ENCODE results near the gene APBA3.

APBA3 gene

DNA sequence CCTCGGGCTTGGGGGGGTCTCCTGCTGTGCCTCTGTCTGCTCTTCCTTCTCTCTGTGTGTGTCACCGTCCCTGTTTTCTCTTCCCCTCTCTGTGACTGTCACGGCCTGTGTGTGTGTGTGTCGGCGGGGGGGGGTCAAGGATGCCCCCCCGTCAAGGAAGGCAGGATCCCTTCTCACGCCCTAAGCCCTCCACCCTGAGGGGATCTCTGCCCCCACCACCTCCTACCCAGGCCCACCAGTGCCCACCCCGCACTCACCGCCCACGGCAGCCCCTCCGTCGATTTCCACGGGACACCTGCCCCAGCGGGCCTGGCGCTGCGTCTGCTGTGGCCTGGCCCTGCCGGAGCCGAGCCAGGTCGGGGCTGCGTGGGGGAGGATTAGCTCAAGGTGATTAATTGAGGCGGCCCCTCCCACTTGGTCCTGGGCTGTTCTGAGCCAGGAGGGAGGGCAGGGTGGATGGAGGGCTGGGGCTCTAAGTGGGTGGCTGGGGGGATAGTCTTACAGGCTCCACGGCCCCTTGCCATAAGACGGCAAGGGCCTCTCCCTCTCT is 10.5 kb upstream of the APBA3 start, which contains the start of gene RAX2:
Gene RAX2 (minus strand): TSS at position 323 of the 550 bp plus-strand sequence. CDS start 486 bp downstream, outside the sequence.
- DNase-seq (ENCODE audit: low read depth in 2 of 2), result no peak
- TF ChIP-seq, protein P1, sequence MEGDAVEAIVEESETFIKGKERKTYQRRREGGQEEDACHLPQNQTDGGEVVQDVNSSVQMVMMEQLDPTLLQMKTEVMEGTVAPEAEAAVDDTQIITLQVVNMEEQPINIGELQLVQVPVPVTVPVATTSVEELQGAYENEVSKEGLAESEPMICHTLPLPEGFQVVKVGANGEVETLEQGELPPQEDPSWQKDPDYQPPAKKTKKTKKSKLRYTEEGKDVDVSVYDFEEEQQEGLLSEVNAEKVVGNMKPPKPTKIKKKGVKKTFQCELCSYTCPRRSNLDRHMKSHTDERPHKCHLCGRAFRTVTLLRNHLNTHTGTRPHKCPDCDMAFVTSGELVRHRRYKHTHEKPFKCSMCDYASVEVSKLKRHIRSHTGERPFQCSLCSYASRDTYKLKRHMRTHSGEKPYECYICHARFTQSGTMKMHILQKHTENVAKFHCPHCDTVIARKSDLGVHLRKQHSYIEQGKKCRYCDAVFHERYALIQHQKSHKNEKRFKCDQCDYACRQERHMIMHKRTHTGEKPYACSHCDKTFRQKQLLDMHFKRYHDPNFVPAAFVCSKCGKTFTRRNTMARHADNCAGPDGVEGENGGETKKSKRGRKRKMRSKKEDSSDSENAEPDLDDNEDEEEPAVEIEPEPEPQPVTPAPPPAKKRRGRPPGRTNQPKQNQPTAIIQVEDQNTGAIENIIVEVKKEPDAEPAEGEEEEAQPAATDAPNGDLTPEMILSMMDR (IDR thresholded peaks at IDR 0.05; ENCODE audit: low read depth, low read length), result no peak

DNA sequence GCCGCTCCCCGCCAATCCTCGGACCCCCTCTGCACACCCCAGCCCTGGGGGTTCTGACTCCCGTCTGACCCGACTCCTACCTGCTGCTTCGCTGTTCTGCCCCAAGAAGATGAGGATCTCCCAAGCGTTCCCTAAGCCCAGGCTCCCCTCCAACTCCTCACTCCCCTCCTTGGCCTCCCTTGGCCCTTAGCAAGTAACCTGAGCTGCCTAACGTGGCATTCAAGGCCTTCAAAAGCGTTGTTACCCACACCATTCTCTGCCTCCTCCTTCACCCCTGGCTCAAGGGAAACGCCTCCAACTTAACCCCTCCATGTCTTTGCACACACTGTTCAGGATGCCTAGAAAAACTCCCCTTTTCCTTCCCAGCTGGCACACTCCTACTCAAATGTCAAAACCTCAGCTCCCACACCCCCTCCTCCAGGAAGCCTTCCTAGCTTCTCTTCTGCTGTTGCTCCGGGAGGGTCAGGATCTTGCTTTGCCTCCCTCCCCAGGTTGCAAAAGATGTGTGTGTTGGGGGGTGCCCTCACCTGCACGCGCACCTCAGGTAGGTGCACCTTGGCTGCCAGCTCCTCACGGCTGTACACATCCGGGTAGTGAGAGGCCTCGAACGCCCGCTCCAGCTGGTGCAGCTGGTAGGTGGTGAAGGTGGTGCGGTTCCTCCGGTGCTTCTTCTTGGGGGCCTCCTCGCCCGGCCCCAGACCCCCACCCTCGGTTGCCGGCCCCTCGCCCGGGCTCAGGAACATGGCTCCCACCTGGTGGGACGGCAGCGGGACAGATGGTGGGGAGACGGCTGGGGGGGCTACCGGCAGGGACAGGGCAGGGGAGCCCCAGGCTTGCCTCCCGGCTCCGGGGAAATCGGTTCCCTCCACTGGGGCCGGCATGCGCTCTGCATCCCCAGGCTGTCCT is 9.8 kb upstream of the APBA3 start:
- TF ChIP-seq, protein P1 (IDR thresholded peaks at IDR 0.05; ENCODE audit: low read depth, low read length), result no peak
- H3K4me3 ChIP-seq (replicated peaks in 1 of 2; ENCODE audit: low read depth in 2 of 2, low read length in 2 of 2), result no peak overlapping the region
- no peak for DNase-seq (ENCODE audit: low read depth in 2 of 2)

More for the DNA sequence above, 10.5 kb upstream of the APBA3 start, which contains the start of gene RAX2:
- H3K4me3 ChIP-seq (replicated peaks in 1 of 2; ENCODE audit: low read depth in 2 of 2, low read length in 2 of 2), result no peak within 1 kb of the TSS

DNA sequence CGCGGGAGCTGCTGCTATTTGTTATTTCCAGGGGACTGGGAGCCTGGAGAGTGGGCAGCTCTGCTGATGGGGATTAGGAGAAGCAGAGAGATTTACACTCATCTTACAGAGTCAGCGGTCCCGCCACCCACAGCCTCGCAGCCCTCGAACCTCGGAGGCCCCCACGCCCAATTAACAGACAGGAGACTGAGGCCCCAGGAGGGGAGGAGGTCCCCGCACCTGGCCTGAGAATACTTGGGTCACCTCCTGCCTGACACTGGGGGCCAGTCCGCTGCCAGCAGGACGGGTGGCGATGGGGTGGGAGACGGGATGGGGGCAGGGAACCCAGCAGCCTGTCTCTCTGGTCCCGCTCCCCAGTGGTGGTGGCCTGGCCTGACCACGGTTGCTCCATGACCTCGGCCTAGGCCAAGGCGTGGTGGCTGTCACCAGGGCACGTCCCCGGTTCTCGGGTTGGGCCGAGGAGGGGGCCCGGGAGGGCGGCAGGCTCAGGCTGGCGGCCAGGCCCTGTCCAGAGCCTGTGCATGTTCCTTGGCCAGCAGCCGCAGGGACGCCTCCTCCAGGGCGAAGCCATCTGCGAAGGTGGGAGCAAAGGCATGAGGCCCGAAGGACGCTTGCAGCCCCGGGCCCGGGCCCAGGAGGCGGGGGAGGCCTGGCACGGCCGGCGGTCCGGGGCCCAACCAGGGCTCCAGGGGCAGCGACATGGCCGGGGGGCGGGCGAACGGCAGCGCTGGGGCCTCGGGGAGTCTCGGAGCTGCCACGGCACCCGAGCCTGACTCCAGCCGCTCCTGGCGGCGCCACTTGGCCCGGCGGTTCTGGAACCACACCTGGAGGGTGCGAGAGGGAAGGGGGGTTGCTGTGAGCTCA is 8.9 kb upstream of the APBA3 start:
- TF ChIP-seq, protein P1 (IDR thresholded peaks at IDR 0.05; ENCODE audit: low read depth, low read length), result no peak
- no peak for DNase-seq (ENCODE audit: low read depth in 2 of 2)
- H3K4me3 ChIP-seq (replicated peaks in 1 of 2; ENCODE audit: low read depth in 2 of 2, low read length in 2 of 2), result no peak overlapping the region

DNA sequence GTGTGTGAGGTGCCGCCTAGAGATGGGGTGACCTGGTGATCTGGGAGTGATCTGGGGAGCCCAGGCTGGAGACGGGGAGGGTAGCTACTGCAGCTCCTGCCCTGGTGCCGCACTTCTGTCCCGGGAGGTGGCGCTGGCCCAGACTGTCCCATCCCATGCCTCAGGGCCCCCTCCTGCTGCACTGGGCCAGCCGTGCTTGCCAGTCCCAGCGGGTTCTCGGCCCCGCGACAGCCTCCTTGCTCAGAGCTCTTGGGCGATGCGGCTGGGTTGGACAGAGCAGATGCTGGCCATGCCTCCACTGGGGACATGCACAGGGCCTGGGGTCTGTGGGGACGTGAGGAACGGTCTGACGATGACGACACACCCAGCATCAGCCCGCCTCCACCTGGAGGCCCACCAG is 8.0 kb upstream of the APBA3 start:
- no peak for DNase-seq (ENCODE audit: low read depth in 2 of 2)
- no peak overlapping the region for H3K4me3 ChIP-seq (replicated peaks in 1 of 2; ENCODE audit: low read depth in 2 of 2, low read length in 2 of 2)
- TF ChIP-seq, protein P1 (IDR thresholded peaks at IDR 0.05; ENCODE audit: low read depth, low read length), result no peak

DNA sequence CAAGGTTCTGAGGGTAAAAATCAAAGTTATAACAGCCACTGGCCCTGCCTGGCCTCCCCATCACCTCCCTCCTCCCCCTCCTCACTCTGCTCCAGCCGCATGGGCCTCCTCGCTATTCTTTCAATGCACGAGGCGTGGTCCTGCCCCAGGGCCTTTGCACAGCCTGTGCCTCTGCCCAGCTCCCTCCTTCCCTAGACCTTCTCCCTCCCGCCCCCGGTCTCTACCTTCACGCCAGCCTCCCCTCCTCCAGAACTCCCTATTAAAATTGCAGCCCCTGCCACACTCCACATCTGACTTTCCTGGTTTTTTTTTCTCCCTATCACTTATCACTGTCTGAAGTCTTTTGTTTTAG is 7.2 kb upstream of the APBA3 start:
- TF ChIP-seq, protein P1 (IDR thresholded peaks at IDR 0.05; ENCODE audit: low read depth, low read length), result no peak
- H3K4me3 ChIP-seq (replicated peaks in 1 of 2; ENCODE audit: low read depth in 2 of 2, low read length in 2 of 2), result no peak overlapping the region
- no peak for DNase-seq (ENCODE audit: low read depth in 2 of 2)

DNA sequence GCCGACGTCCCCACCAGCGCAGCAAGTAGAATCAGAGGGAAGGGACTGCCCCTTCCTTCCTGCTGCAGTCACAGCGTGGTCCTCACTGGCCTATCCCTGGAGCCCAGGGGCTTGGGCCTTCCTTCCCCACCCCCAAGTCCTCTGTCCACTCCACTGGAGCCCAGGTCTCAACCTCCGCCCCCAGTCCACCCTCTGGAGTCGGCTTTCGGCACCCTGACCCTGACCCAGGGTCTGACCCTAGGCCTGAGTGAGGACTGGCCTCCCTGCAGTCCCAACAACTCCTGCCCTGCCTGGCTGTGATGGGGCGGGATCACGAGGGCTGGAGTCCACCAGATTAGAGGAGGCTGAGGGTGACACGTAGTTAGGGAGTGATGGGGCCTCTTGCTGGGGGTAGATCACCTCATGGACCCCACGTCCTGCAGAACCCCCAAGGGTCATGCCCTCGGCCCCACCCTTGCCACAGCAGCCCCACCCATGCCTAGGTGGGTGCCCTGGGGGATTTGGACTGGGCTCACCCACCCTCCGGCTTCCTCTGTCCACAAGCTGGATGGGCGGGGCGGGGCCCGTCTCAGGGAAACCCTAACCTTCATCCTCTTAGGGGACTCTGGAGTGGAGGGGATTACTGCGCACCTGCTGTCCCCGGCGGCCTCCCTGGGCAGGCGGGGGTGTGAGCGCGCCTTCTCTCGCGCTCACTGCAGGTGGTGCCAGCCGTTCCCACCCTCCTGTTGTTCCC is 6.7 kb upstream of the APBA3 start:
- TF ChIP-seq, protein P1 (IDR thresholded peaks at IDR 0.05; ENCODE audit: low read depth, low read length), result no peak
- H3K4me3 ChIP-seq (replicated peaks in 1 of 2; ENCODE audit: low read depth in 2 of 2, low read length in 2 of 2), result no peak overlapping the region
- DNase-seq (ENCODE audit: low read depth in 2 of 2), result no peak
